ENCODE data around the gene LEPROT.
A peak's percentile ranks its signal among the peaks of the same experiment; 100 is the strongest.

The LEPROT gene

GRCh38 chr1:65412256-65412983, 8.0 kb upstream of the LEPROT start:
- no peak for DNase-seq (ENCODE audit: low read depth)

GRCh38 chr1:65412984-65413375, 7.5 kb upstream of the LEPROT start:
- DNase-seq (ENCODE audit: low read depth) = peak; percentile 56

- no peak for DNase-seq (ENCODE audit: low read depth)
Observed at GRCh38 chr1:65414538-65414937, 5.9 kb upstream of the LEPROT start.

GRCh38 chr1:65416767-65417166, 3.7 kb upstream of the LEPROT start:
- DNase-seq (ENCODE audit: low read depth) = no peak

- DNase-seq (ENCODE audit: low read depth) = no peak
Observed at GRCh38 chr1:65417729-65418128, 2.7 kb upstream of the LEPROT start.

- no peak for DNase-seq (ENCODE audit: low read depth)
Observed at GRCh38 chr1:65418522-65419185, 1.8 kb upstream of the LEPROT start.

- DNase-seq (ENCODE audit: low read depth) = peak; percentile 93
Observed at GRCh38 chr1:65419681-65420589, 533 bp upstream of the LEPROT start.

GRCh38 chr1:65421351-65422025, 1.0 kb downstream of the LEPROT start:
- DNase-seq (ENCODE audit: low read depth) = no peak

GRCh38 chr1:65422241-65423203, 2.1 kb downstream of the LEPROT start:
- no peak for DNase-seq (ENCODE audit: low read depth)

GRCh38 chr1:65423884-65424572, 3.6 kb downstream of the LEPROT start:
- DNase-seq (ENCODE audit: low read depth) = peak; percentile 81

GRCh38 chr1:65424573-65424889, 4.1 kb downstream of the LEPROT start:
- DNase-seq (ENCODE audit: low read depth) = no peak

GRCh38 chr1:65425006-65425405, 4.5 kb downstream of the LEPROT start:
- DNase-seq (ENCODE audit: low read depth) = no peak

- peak; percentile 67 for DNase-seq (ENCODE audit: low read depth)
Observed at GRCh38 chr1:65425697-65426096, 5.2 kb downstream of the LEPROT start.

- DNase-seq (ENCODE audit: low read depth) = no peak
Observed at GRCh38 chr1:65429078-65429477, 8.6 kb downstream of the LEPROT start.

- peak; percentile 69 for DNase-seq (ENCODE audit: low read depth)
Observed at GRCh38 chr1:65429806-65430205, 9.3 kb downstream of the LEPROT start.

- no peak for DNase-seq (ENCODE audit: low read depth)
Observed at GRCh38 chr1:65431111-65431705, 10.7 kb downstream of the LEPROT start.

- no peak for DNase-seq (ENCODE audit: low read depth)
Observed at GRCh38 chr1:65432918-65433317, 12.4 kb downstream of the LEPROT start.

- DNase-seq (ENCODE audit: low read depth) = no peak
Observed at GRCh38 chr1:65434255-65434654, 13.8 kb downstream of the LEPROT start.

- no peak for DNase-seq (ENCODE audit: low read depth)
Observed at GRCh38 chr1:65434760-65435159, 14.3 kb downstream of the LEPROT start.

GRCh38 chr1:65435987-65436386, 15.5 kb downstream of the LEPROT start:
- no peak for DNase-seq (ENCODE audit: low read depth)
